Uterus (tissue), 2 donors: ENCODE data around the gene TSHZ1.

ENCODE experiments used
- CTCF ChIP-seq, 4 experiments: fragments of 200-600 bp in 2 of 4; fragments of 450-650 bp in 2 of 4; sonication (generic) in 2 of 4; IDR thresholded peaks; one replicate each; pipeline ENCODE4 v1.5.1; 2016 to 2019; ENCODE audit warnings: antibody characterized with exemption in 4 of 4, mild to moderate bottlenecking in 2 of 4, moderate library complexity in 1 of 4
- POLR2A ChIP-seq, 2 donors: fragments of 450-650 bp; IDR thresholded peaks; one replicate each; pipeline ENCODE4 v1.6.1; 2016; ENCODE audit warnings: antibody characterized with exemption in 2 of 2, mild to moderate bottlenecking in 1 of 2, moderate library complexity in 1 of 2

DNA sequence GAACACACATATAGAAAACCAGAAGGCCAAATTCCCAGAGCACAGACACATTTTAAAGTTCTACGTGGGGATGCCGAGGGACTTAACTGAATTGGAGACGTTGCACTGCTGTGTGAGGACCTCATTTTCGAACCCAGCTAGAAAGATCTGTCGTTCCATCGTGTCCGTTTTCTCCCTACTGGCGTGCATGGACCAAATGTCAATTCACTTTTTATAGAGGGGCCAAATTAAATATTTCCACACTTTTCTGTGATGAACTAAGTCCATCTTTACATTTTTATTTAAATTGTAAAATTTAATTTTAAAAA lies 692 bp upstream of the TSHZ1 start:
- TF ChIP-seq POLR2A (IDR thresholded peaks at IDR 0.05), result no peak
- no peak for TF ChIP-seq CTCF (IDR thresholded peaks at IDR 0.05)
